ENCODE results near the gene ZNF621.

DNA sequence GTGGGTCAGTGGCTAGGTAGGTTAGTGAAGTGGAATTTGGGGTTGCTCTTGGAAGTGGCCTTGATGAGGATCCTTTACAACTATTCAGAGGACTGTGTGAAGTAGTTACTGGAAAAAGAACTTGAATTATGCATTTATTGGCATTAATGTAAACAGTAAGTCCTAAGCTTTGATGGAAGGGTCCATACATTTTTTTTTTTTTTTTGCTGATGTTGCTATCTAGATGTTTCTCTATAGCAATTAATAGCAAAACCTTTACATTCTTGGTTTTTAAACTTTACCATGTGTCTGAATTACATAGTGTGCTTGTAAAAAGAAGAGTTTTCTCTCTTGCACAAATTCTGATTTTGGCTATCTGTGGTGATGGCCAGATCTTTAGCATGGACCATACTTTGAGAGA is 9.5 kb downstream of the ZNF621 start:
- no peak for TF ChIP-seq CTCF (IDR thresholded peaks at IDR 0.05 in 4 of 5, conservative IDR thresholded peaks at IDR 0.05 in 1 of 5)
- TF ChIP-seq POLR2A (IDR thresholded peaks at IDR 0.05): no peak
